ENCODE data around the gene HCAR3. TPM values are rescaled to one million over a fixed set of nuclear protein-coding genes. Genes with fewer than 3 reads are reported as not detected.

The HCAR3 gene
- total RNA-seq (2022; extraction: Qiagen RNA extraction) = 0.06 to 0.22 TPM (median 0.08 TPM) in 5 replicates

DNA sequence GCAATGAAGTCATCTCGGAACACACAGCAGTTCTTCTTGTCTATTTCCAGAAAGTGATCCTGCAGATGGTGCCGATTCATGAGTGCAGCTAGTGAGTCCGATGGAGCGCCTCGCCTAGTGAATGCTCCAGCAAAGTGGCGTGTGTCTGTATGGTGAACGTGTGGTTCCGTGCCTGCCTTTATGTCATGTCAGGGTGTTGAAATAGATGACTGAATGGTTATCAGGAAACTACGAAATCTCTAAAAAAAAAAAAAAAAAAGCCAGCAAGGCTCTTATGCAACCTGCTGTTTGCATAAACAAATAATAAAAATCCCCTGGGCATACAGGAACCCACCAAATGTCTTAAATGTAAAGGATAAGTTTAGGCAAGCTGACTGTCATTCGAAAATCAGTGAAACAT, at the start of gene HCAR3:
HCAR3 (minus strand) TSS at position 154 of the 400 bp plus-strand sequence; CDS start at position 80, 74 bp downstream.

DNA sequence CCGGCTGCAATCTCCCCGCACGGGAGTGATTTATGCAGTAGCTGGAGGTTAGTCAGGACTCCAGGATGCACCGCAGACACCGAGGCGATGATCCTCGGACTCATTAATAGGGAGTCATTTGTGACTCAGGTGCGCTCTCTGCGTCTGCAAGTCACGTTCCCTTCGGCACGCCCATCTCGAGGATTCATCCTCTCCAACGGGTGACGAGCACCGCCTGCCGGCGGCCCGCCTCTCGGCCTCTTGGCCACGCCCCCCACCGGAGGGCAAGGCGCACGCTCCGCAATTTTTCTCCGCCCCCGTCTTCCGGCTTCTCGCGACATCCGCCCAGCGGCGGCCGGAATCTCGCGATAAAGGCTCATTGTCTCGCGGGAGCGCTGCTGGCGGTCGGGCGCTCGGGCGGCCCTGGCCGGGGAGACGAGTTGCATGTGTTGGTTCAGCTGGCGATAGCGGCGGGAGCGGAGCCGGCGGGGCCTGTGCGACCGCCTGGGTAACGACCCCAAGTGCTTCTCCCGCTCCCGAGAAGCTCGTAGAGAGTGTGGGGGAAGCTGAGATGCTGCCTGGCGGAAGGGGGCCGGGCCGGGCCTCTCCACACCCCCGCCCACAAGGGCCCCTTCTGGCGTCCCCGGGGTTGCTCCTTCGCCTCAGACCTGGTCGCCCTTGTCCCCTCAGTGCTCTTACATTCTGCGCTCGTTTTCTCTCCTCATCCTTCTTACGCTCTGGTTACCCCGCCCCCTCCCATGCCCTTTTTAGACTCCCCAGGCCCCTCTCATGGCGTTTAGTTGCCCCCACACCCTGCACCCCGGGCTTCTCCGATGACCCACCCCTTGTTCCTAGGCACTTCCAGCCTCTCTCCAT, 36.1 kb upstream of the HCAR3 start, which contains the start of gene DENR:
DENR (plus strand) TSS at position 361 of the 855 bp plus-strand sequence. CDS start 878 bp downstream, outside the sequence.

GRCh38 chr12:122730215-122731014, 13.8 kb upstream of the HCAR3 start, which contains the start of gene HCAR1:
HCAR1 (minus strand) TSS chr12:122730844; CDS start chr12:122730339, 505 bp downstream.

DNA sequence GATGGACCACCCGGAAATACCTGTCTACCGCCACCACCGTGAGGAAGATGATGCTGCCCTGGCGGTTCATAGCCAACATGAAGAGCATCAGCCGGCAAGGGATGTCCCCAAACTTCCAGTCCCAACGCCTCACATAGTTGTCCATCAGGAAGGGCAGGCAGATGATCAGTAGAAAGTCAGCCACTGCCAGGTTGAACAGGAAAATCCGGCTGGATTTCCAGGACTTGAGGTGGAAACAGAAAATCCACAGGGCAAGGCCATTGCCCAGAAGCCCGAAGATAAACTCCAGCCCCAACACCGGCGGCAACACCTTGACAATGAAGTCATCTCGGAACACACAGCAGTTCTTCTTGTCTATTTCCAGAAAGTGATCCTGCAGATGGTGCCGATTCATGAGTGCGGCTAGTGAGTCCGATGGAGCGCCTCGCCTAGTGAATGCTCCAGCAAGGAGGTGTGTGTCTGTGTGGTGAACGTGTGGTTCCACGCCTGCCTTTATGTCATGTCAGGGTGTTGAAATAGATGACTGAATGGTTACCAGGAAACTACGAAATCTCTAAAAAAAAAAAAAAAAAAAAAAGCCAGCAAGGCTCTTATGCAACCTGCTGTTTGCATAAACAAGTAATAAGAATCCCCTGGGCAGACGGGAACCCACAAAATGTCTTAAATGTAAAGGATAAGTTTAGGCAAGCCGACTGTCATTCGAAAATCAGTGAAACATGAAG, 13.6 kb downstream of the HCAR3 start, which contains the start of gene HCAR2:
HCAR2 (minus strand) TSS at position 468 of the 722 bp plus-strand sequence; CDS start at position 394, 74 bp downstream.

Other genes with a start within 250 kb of the HCAR3 start
- 23.9 to 26.1 TPM (median 25.4 TPM) in 5 replicates for gene ZCCHC8, start 215.9 kb downstream of the HCAR3 start, total RNA-seq (2022; extraction: Qiagen RNA extraction)
- 41.5 to 76.5 TPM (median 53.3 TPM) in 5 replicates for gene RSRC2, start 189.9 kb downstream of the HCAR3 start, total RNA-seq (2022; extraction: Qiagen RNA extraction)
- 22.1 to 24.1 TPM (median 23.3 TPM) in 5 replicates for gene KNTC1, start 189.6 kb downstream of the HCAR3 start, total RNA-seq (2022; extraction: Qiagen RNA extraction)
- 0.09 to 0.29 TPM (median 0.16 TPM) in 5 replicates for gene HCAR2, start 13.5 kb downstream of the HCAR3 start, total RNA-seq (2022; extraction: Qiagen RNA extraction)
- gene HCAR1, start 14.0 kb upstream of the HCAR3 start, total RNA-seq (2022; extraction: Qiagen RNA extraction) = 0.01 to 0.06 TPM (median 0.02 TPM) in 5 replicates
- 54.1 to 70.8 TPM (median 55.3 TPM) in 5 replicates for gene DENR, start 36.0 kb upstream of the HCAR3 start, total RNA-seq (2022; extraction: Qiagen RNA extraction)
- 0.03 to 0.21 TPM (median 0.07 TPM) in 5 replicates for gene CCDC62, start 57.8 kb upstream of the HCAR3 start, total RNA-seq (2022; extraction: Qiagen RNA extraction)
- 12.4 to 17.1 TPM (median 14.5 TPM) in 5 replicates for gene HIP1R, start 118.6 kb upstream of the HCAR3 start, total RNA-seq (2022; extraction: Qiagen RNA extraction)
- 28.7 to 33.9 TPM (median 32.2 TPM) in 5 replicates for gene VPS37B, start 179.3 kb upstream of the HCAR3 start, total RNA-seq (2022; extraction: Qiagen RNA extraction)
- gene ABCB9, start 249.7 kb upstream of the HCAR3 start, total RNA-seq (2022; extraction: Qiagen RNA extraction) = 6.9 to 10.7 TPM (median 8.5 TPM) in 5 replicates

Data from A549 treated with CORT108297 at 1 μM for 4 hours (cell line).